ENCODE measurements around the gene SSH2.
"Not testable (repeated sequence)": the region's sequence is repeated elsewhere in the genome, so short reads cannot be mapped to it uniquely, and the experiment has no call there.

Gene SSH2

GRCh38 chr17:29732613-29733012, 197.4 kb downstream of the SSH2 start:
- no peak for DNase-seq (ENCODE audit: low spot score)

GRCh38 chr17:29732209-29732608, 197.8 kb downstream of the SSH2 start:
- no peak for DNase-seq (ENCODE audit: low spot score)

GRCh38 chr17:29731589-29731929, 198.5 kb downstream of the SSH2 start:
- DNase-seq (ENCODE audit: low spot score), result no peak

- DNase-seq (ENCODE audit: low spot score), result no peak
Observed at GRCh38 chr17:29728490-29728889, 201.5 kb downstream of the SSH2 start.

- no peak for DNase-seq (ENCODE audit: low spot score)
Observed at GRCh38 chr17:29726715-29727252, 203.2 kb downstream of the SSH2 start.

GRCh38 chr17:29725408-29725807, 204.6 kb downstream of the SSH2 start:
- not testable (repeated sequence) for DNase-seq (ENCODE audit: low spot score)

- no peak for DNase-seq (ENCODE audit: low spot score)
Observed at GRCh38 chr17:29723278-29724047, 206.6 kb downstream of the SSH2 start.

GRCh38 chr17:29722411-29723198, 207.4 kb downstream of the SSH2 start:
- peak; percentile 68 for DNase-seq (ENCODE audit: low spot score)

GRCh38 chr17:29720551-29720950, 209.5 kb downstream of the SSH2 start:
- DNase-seq (ENCODE audit: low spot score), result no peak

GRCh38 chr17:29719469-29719868, 210.6 kb downstream of the SSH2 start:
- DNase-seq (ENCODE audit: low spot score), result no peak

GRCh38 chr17:29718446-29719039, 211.5 kb downstream of the SSH2 start:
- no peak for DNase-seq (ENCODE audit: low spot score)

GRCh38 chr17:29717817-29718216, 212.2 kb downstream of the SSH2 start:
- no peak for DNase-seq (ENCODE audit: low spot score)

- DNase-seq (ENCODE audit: low spot score), result no peak
Observed at GRCh38 chr17:29716566-29716965, 213.5 kb downstream of the SSH2 start.

- DNase-seq (ENCODE audit: low spot score), result no peak
Observed at GRCh38 chr17:29715680-29716079, 214.3 kb downstream of the SSH2 start.

- no peak for DNase-seq (ENCODE audit: low spot score)
Observed at GRCh38 chr17:29714146-29714545, 215.9 kb downstream of the SSH2 start.

GRCh38 chr17:29713626-29714025, 216.4 kb downstream of the SSH2 start:
- no peak for DNase-seq (ENCODE audit: low spot score)

- no peak for DNase-seq (ENCODE audit: low spot score)
Observed at GRCh38 chr17:29711588-29712385, 218.2 kb downstream of the SSH2 start.

GRCh38 chr17:29710891-29711418, 219.1 kb downstream of the SSH2 start:
- DNase-seq (ENCODE audit: low spot score), result peak; percentile 79

GRCh38 chr17:29710520-29710884, 219.5 kb downstream of the SSH2 start:
- no peak for DNase-seq (ENCODE audit: low spot score)

GRCh38 chr17:29709866-29710519, 220.0 kb downstream of the SSH2 start:
- no peak for DNase-seq (ENCODE audit: low spot score)

- DNase-seq (ENCODE audit: low spot score), result no peak
Observed at GRCh38 chr17:29707212-29707571, 222.8 kb downstream of the SSH2 start.

All from AG08395 (cell line).